COR-L47 (cell line): ENCODE data around the gene SLC12A8.
"Not testable (repeated sequence)": the region's sequence is repeated elsewhere in the genome, so short reads cannot be mapped to it uniquely, and the experiment has no call there.

Experiments
- DNase-seq: peaks from one replicate; lab custom pipeline; 2025; lab: John Stamatoyannopoulos, UW

SLC12A8 gene

GRCh38 chr3:125110016-125110875 lies 102.3 kb downstream of the SLC12A8 start:
- DNase-seq: no peak

GRCh38 chr3:125109536-125109925 lies 103.0 kb downstream of the SLC12A8 start:
- DNase-seq: no peak

GRCh38 chr3:125108833-125109535 lies 103.6 kb downstream of the SLC12A8 start:
- DNase-seq: no peak

DNA sequence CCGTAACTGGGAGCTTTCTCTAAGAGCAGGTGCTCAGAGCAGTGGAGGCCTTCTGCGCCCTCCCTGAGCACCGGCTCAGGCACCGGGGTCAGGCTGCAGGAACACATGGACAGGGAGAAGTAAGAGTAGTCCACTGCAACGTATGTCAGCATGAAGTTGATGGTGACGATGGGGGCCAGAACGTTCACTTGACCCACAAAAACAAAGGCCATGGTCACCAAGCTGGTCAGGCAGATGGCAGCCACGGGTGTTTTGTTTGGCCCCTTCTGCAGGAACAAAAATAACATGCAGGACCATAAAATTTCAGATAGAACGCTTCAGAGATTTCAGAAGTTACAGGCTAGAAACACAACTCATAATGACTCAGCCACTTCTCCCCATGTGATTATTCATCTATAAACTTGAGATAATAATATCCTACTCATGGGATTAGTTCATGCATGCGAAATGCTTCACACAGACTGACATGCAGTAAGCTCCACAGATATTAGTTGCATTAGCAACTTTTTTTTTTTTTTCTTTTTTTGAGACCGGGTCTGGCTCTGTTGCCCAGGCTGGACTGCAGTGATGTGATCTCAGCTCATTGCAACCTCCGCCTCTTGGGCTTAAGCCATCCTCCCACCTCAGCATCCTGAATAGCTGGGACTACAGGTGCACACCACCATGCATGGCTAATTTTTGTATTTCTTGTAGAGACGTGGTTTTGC lies 104.5 kb downstream of the SLC12A8 start:
- no peak for DNase-seq

DNA sequence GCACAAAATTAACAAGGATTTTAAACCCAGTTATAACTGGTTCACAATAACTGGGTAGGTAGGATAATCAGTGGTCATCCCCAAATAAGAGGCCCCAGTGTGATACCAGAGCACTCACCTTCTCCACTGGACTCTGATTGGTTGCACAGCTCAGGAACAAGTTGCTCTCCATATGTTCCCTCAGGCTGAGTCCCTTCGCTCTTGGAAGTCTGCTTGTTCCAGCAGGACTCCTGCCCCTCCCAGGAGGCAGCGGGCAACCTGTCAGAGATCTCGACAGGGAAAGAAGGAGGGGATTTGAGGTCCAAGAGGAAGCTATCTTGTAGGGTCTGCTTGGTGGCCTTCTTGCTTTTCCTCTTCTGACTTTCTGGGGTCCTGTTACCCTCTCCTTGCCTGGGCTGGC lies 105.2 kb downstream of the SLC12A8 start:
- no peak for DNase-seq

- DNase-seq: no peak
These were observed 107.4 kb downstream of the SLC12A8 start for GRCh38 chr3:125105116-125105515.

DNA sequence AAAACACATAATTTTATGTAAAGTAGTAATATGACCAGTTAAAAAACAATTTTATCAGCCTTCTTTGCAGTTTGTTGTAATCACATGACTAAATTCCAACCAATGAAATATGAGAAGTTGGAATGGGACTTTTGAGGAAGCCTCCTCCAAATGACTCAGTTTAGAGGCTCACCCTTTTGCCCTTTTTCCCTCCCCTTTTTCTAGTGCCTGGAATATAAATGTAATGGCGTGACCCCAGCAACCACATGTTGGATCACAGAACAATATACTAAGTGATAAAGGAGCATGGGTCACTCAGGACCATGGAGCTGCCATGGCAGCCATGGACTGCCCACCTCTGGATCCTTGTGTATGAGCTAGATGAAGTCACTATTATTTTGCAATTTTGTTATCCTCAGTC lies 107.9 kb downstream of the SLC12A8 start:
- no peak for DNase-seq

- DNase-seq: no peak
These were observed 109.1 kb downstream of the SLC12A8 start for GRCh38 chr3:125103406-125103805.

- no peak for DNase-seq
These were observed 110.1 kb downstream of the SLC12A8 start for GRCh38 chr3:125102470-125102869.

DNA sequence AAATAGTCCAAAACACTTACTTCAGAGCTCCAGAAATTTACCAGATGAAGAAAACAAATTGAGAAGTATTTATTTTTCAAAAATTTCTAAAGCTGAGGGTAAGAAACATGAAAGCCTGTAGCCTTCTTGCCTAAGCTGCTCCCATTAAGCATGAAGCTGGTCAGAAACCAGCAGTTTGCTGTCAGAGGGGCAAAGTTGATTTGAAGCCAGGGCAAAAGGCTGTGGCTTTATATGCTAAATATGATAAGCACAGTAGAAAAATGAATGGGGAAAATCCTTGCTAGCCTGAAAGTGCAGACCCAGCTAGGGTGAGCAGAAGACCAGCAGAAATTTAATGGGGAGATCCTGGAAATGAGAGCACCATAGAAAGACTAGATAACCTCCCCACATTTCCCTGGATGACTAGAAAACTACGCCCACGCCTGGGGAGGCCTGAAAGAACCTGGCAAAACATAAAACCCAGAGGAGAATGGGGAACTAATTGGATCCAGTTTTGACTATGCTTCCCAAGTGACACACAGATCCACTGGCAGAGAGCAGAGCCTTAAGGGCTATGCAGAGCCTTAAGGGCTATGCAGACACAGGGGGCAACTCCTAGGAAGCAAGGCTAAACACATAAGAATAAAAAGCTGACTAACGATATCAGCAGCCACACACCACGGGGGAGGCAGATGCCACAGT lies 113.8 kb downstream of the SLC12A8 start:
- no peak for DNase-seq

DNA sequence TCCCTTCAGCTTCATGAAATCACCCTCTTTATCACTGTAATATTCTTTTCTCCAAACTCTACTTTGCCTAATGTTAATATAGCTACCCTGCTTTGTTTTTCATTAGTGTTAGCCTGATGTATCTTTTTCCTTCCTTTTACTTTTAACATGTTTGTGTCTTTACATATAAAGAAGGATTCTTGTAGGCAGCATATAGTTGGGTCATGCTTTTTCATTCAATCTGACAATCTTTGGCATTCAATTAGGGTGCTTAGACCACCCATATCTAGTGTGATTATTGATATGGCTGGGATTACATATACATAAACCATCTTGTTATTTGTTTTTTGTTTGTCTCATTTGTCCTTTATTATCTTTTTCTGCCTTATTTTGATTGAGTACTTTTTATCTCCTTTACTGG lies 121.9 kb downstream of the SLC12A8 start:
- no peak for DNase-seq

GRCh38 chr3:125087768-125088391 lies 124.7 kb downstream of the SLC12A8 start:
- DNase-seq: no peak

GRCh38 chr3:125085166-125085565 lies 127.4 kb downstream of the SLC12A8 start:
- no peak for DNase-seq

DNA sequence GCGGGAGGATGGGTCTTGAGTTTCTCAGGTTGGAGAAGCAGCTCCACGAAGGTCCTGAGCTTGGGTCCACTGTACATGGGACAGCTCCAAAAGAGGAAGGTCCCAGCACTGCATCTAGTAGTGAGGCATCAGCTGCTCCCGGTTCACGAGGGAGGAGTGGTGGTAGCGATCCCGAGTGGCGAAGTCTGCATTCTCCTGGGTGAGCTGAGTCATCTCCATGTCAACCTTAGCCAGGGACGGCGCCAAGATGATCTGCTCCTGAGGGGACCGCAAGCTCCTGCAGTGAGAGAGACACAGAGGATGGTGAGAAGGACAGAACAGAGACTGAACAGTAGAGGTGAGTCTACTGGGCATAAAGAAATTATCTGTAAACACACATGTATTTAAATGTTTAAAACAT lies 128.8 kb downstream of the SLC12A8 start:
- DNase-seq: no peak

DNA sequence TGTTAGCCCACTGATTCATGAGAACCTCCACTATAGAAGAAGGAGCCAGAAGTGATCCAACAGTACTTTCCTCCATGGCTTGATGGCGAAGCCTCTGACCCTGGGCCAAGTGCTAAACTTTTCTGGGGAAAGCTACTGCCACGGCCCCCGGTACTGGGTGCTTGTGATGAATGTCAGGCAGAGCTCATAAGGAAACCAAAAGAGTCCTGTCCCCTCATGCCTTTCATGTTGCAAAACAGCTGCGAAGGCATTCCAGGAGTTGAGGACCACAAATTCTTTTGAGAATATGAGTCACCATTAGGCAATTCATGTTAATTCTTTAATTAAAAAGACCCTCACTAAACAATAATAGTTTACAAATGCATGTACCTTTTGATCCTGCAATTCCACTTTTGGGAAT lies 130.2 kb downstream of the SLC12A8 start:
- not testable (repeated sequence) for DNase-seq

DNA sequence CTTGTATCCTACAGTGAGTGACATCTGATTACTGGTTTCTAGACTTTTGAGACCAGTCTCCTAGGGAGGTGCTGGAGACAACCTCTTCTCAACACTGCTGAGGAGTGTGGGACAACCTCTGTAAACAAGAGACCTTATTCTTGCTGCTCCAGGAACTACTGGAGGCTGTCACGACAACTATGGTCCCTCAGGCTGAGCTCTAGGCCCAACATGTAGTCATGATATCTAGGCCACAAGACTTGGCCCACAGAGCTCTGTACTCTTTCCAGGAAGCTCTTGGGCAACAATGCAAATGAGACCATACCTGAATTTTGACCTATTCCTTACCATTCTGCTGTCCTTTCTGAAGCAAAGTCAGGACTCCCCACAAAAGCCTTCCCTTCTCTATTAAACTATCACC lies 132.5 kb downstream of the SLC12A8 start:
- no peak for DNase-seq

DNA sequence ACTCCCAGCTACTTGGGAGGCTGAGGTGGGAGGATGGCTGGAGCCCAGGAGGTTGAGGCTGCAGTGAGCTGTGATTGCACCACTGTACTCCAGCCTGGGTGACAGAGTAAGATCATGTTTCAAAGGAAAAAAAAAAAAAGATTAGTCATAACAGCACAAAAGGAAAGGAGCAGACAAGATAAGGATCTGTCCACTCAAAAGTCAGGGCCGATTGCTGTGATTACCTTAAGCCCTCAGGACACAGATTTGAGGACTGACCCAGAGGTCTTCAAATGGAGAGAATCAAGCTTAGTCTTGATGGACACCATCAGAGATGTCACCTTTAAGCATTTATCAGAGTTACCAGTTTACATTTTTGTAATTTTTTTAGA lies 132.9 kb downstream of the SLC12A8 start:
- no peak for DNase-seq

GRCh38 chr3:125078951-125079674 lies 133.4 kb downstream of the SLC12A8 start:
- no peak for DNase-seq

GRCh38 chr3:125077864-125078263 lies 134.7 kb downstream of the SLC12A8 start:
- DNase-seq: no peak

- no peak for DNase-seq
These were observed 136.1 kb downstream of the SLC12A8 start for GRCh38 chr3:125076464-125076863.

GRCh38 chr3:125075738-125076137 lies 136.8 kb downstream of the SLC12A8 start:
- no peak for DNase-seq
